Gastrocnemius medialis (tissue), 4 donors: Measurements from ENCODE around the gene CHCT1.

Source experiments
- CTCF ChIP-seq, 5 experiments: fragments of 450-650 bp in 3 of 5; fragments of 200-600 bp in 2 of 5; sonication (generic) in 2 of 5; IDR thresholded peaks in 4 of 5; conservative IDR thresholded peaks in 1 of 5; 1 replicate in 4 of 5; 2 replicates in 1 of 5; pipeline ENCODE4 v1.5.1; 2016 to 2019; ENCODE audit warnings: antibody characterized with exemption in 5 of 5, mild to moderate bottlenecking in 3 of 5, moderate library complexity in 3 of 5
- POLR2A ChIP-seq, 2 donors: fragments of 450-650 bp; IDR thresholded peaks; one replicate each; pipeline ENCODE4 v1.6.1; 2017; ENCODE audit warnings: antibody characterized with exemption in 2 of 2, mild to moderate bottlenecking in 2 of 2, moderate library complexity in 2 of 2

- TF ChIP-seq CTCF (IDR thresholded peaks at IDR 0.05 in 4 of 5, conservative IDR thresholded peaks at IDR 0.05 in 1 of 5), result no peak
- TF ChIP-seq POLR2A (IDR thresholded peaks at IDR 0.05), result no peak
These were observed 33.5 kb upstream of the CHCT1 start for GRCh38 chr17:60388742-60389141.
